GM23338 (cell line): Measurements from ENCODE around the gene TPGS2.

Experiments used
- ETS1 ChIP-seq: IDR thresholded peaks from 2 replicates; pipeline ENCODE4 v1.6.1; 2016; ENCODE audit warnings: antibody characterized with exemption
- EZH2 ChIP-seq: fragments of 200-600 bp; sonication (generic); IDR thresholded peaks from one replicate; pipeline ENCODE4 v1.8.0; 2017; ENCODE audit warnings: antibody characterized with exemption, mild to moderate bottlenecking, low read depth; ENCODE audit not compliant: unreplicated experiment
- EZH2phosphoT487 ChIP-seq: fragments of 200-600 bp; sonication (generic); IDR thresholded peaks from one replicate; pipeline ENCODE4 v1.8.1; 2018; ENCODE audit warnings: antibody characterized with exemption; ENCODE audit not compliant: unreplicated experiment
- POLR2AphosphoS5 ChIP-seq: IDR thresholded peaks from 2 replicates; pipeline ENCODE4 v1.6.1; 2016; ENCODE audit warnings: antibody characterized with exemption, low read depth
- REST ChIP-seq: IDR thresholded peaks from one replicate; pipeline ENCODE4 v1.6.1; 2018; ENCODE audit warnings: antibody characterized with exemption; ENCODE audit not compliant: unreplicated experiment
- STAT1 ChIP-seq: IDR thresholded peaks from one replicate; pipeline ENCODE4 v1.6.1; 2016; ENCODE audit warnings: antibody characterized with exemption; ENCODE audit not compliant: unreplicated experiment
- TF ChIP-seq, protein P1 (sequence below), 2 experiments: fragments of 200-600 bp in 1 of 2; sonication (generic) in 1 of 2; conservative IDR thresholded peaks; 2 replicates each; pipeline versions ENCODE4 v1.5.1 to v1.6.1; 2016 to 2017; ENCODE audit warnings: antibody characterized with exemption in 2 of 2, low read depth in 2 of 2, mild to moderate bottlenecking in 2 of 2, moderate library complexity in 1 of 2
- TF ChIP-seq, protein P2 (sequence below): fragments of 250-450 bp; sonication (Bioruptor Pico); IDR thresholded peaks from 2 replicates; pipeline ENCODE4 v1.5.0; 2020; ENCODE audit warnings: mild to moderate bottlenecking, moderate library complexity

- TF ChIP-seq, protein P1, sequence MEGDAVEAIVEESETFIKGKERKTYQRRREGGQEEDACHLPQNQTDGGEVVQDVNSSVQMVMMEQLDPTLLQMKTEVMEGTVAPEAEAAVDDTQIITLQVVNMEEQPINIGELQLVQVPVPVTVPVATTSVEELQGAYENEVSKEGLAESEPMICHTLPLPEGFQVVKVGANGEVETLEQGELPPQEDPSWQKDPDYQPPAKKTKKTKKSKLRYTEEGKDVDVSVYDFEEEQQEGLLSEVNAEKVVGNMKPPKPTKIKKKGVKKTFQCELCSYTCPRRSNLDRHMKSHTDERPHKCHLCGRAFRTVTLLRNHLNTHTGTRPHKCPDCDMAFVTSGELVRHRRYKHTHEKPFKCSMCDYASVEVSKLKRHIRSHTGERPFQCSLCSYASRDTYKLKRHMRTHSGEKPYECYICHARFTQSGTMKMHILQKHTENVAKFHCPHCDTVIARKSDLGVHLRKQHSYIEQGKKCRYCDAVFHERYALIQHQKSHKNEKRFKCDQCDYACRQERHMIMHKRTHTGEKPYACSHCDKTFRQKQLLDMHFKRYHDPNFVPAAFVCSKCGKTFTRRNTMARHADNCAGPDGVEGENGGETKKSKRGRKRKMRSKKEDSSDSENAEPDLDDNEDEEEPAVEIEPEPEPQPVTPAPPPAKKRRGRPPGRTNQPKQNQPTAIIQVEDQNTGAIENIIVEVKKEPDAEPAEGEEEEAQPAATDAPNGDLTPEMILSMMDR (conservative IDR thresholded peaks at IDR 0.05; ENCODE audit: low read depth in 2 of 2) = no peak; a peak in 1 of 4 replicates
- TF ChIP-seq POLR2AphosphoS5 (no peak), REST (no peak), EZH2 (no peak), STAT1 (no peak), EZH2phosphoT487 (no peak), ETS1 (no peak)
- TF ChIP-seq, protein P2, sequence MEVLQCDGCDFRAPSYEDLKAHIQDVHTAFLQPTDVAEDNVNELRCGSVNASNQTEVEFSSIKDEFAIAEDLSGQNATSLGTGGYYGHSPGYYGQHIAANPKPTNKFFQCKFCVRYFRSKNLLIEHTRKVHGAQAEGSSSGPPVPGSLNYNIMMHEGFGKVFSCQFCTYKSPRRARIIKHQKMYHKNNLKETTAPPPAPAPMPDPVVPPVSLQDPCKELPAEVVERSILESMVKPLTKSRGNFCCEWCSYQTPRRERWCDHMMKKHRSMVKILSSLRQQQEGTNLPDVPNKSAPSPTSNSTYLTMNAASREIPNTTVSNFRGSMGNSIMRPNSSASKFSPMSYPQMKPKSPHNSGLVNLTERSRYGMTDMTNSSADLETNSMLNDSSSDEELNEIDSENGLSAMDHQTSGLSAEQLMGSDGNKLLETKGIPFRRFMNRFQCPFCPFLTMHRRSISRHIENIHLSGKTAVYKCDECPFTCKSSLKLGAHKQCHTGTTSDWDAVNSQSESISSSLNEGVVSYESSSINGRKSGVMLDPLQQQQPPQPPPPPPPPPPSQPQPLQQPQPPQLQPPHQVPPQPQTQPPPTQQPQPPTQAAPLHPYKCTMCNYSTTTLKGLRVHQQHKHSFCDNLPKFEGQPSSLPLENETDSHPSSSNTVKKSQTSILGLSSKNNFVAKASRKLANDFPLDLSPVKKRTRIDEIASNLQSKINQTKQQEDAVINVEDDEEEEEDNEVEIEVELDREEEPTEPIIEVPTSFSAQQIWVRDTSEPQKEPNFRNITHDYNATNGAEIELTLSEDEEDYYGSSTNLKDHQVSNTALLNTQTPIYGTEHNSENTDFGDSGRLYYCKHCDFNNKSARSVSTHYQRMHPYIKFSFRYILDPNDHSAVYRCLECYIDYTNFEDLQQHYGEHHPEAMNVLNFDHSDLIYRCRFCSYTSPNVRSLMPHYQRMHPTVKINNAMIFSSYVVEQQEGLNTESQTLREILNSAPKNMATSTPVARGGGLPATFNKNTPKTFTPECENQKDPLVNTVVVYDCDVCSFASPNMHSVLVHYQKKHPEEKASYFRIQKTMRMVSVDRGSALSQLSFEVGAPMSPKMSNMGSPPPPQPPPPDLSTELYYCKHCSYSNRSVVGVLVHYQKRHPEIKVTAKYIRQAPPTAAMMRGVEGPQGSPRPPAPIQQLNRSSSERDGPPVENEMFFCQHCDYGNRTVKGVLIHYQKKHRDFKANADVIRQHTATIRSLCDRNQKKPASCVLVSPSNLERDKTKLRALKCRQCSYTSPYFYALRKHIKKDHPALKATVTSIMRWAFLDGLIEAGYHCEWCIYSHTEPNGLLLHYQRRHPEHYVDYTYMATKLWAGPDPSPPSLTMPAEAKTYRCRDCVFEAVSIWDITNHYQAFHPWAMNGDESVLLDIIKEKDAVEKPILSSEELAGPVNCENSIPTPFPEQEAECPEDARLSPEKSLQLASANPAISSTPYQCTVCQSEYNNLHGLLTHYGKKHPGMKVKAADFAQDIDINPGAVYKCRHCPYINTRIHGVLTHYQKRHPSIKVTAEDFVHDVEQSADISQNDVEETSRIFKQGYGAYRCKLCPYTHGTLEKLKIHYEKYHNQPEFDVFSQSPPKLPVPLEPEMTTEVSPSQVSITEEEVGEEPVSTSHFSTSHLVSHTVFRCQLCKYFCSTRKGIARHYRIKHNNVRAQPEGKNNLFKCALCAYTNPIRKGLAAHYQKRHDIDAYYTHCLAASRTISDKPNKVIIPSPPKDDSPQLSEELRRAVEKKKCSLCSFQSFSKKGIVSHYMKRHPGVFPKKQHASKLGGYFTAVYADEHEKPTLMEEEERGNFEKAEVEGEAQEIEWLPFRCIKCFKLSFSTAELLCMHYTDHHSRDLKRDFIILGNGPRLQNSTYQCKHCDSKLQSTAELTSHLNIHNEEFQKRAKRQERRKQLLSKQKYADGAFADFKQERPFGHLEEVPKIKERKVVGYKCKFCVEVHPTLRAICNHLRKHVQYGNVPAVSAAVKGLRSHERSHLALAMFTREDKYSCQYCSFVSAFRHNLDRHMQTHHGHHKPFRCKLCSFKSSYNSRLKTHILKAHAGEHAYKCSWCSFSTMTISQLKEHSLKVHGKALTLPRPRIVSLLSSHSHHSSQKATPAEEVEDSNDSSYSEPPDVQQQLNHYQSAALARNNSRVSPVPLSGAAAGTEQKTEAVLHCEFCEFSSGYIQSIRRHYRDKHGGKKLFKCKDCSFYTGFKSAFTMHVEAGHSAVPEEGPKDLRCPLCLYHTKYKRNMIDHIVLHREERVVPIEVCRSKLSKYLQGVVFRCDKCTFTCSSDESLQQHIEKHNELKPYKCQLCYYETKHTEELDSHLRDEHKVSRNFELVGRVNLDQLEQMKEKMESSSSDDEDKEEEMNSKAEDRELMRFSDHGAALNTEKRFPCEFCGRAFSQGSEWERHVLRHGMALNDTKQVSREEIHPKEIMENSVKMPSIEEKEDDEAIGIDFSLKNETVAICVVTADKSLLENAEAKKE (CRISPR knock-in tag) = no peak
These were observed 758 bp upstream of the TPGS2 start for GRCh38 chr18:36829362-36830157.
